GM10266 (cell line): ENCODE results near the gene DIABLO.

Experiments
- DNase-seq: peaks from one replicate; pipeline ENCODE4 v3.0.0; 2012; ENCODE audit errors: extremely low spot score
- TF ChIP-seq, protein P1 (sequence below): IDR thresholded peaks from 2 replicates; pipeline ENCODE4 v1.5.1; 2012; ENCODE audit warnings: mild to moderate bottlenecking, low read depth; ENCODE audit not compliant: control insufficient read depth, insufficient read depth; ENCODE audit errors: missing control alignments

Gene DIABLO

GRCh38 chr12:122168492-122168891 lies 57.4 kb downstream of the DIABLO start:
- no peak for DNase-seq
- TF ChIP-seq, protein P1, sequence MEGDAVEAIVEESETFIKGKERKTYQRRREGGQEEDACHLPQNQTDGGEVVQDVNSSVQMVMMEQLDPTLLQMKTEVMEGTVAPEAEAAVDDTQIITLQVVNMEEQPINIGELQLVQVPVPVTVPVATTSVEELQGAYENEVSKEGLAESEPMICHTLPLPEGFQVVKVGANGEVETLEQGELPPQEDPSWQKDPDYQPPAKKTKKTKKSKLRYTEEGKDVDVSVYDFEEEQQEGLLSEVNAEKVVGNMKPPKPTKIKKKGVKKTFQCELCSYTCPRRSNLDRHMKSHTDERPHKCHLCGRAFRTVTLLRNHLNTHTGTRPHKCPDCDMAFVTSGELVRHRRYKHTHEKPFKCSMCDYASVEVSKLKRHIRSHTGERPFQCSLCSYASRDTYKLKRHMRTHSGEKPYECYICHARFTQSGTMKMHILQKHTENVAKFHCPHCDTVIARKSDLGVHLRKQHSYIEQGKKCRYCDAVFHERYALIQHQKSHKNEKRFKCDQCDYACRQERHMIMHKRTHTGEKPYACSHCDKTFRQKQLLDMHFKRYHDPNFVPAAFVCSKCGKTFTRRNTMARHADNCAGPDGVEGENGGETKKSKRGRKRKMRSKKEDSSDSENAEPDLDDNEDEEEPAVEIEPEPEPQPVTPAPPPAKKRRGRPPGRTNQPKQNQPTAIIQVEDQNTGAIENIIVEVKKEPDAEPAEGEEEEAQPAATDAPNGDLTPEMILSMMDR, result no peak

DNA sequence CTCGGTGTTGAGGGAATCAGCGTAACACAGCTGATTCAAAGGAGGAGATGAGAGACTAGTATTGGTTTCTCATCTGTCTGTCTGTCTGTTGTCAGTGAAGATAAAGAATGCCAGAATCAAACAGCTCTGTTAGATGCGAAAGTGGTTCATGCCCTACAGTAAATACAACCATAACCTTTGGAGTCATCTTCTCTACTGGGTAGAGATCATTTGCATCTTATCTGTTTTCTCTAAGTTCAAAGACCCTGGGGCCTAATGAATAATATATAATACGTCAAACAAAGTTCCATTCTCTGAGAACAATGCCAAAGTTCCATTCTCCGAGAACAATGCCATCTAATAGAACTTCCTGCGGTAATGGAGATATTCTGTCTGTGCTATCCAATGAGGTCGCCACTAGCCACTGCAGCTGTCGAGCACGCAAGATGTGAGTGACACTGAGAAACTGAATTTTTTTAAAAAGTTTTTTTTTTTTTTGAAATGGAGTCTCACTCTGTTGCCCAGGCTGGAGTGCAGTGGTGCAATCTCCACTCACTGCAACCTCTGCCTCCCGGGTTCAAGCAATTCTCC lies 58.4 kb downstream of the DIABLO start:
- TF ChIP-seq, protein P1, result no peak
- no peak for DNase-seq

DNA sequence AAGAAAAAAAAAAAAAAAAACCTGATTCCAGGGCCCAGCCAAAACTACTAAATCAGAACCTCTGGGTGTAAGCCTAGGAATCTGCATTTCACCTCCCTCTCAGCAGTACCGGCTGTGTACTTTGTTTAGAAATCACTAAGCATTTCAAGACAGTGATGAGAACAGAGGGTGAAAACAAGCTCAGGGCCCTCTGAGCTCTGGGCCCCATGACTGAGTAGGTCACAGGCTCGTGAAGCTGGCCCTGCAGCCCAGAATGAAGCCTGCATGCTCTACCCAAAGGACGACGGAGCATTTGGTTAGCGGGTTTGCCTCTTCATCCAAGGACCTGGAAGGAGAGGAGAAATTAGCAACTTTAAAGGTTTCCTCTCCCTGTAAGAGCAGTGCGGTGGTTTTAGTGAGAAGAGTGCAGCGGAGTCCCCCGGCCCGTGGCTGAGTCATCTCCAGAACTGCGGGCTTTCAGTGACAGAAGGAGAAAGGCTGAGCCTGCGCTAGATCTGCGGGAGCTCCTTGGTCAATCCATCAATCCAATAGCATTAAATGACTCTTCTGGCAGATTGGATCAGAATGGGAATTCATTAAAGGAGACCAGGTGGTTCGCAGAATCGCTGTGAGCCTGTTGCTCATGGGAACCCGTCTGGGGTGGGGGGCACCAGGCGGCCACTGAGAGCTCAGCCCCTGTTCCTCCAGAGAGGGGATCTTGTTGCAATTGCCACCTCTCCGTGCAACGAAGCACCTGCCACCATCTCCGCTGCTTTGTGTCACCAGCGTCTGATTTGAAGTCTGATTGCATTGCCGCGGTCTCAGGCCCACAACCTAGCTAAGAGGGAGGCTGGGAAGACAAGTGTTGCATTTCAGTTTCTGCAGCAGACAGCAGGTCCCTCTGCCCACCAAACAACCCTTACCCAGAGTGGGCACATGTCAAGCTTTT lies 59.2 kb downstream of the DIABLO start:
- peak; percentile 65 for DNase-seq
- TF ChIP-seq, protein P1, result no peak

GRCh38 chr12:122162976-122163375 lies 62.9 kb downstream of the DIABLO start:
- TF ChIP-seq, protein P1, result no peak
- no peak for DNase-seq

- TF ChIP-seq, protein P1, result no peak
These were observed 64.2 kb downstream of the DIABLO start for GRCh38 chr12:122161682-122162081.

DNA sequence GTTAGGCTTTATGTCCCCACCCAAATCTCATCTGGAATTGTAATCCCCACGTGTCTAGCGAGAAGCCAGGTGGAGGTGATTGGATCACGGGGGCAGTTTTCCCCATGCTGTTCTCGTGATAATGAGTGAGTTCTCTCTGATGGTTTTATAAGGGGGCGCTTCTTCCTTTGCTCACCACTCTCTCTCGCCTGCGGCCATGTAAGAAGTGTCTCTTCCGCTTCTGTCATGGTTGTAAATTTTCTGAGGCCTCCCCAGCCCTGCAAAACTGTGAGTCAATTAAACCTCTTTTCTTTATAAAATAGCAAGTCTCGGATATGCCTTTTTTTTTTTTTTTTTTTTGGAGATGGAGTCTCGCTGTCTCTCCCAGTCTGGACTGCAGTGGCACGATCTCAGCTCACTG lies 65.1 kb downstream of the DIABLO start:
- TF ChIP-seq, protein P1, result no peak
- DNase-seq, result no peak

More at GRCh38 chr12:122161682-122162081, 64.2 kb downstream of the DIABLO start:
- DNase-seq, result no peak

DNA sequence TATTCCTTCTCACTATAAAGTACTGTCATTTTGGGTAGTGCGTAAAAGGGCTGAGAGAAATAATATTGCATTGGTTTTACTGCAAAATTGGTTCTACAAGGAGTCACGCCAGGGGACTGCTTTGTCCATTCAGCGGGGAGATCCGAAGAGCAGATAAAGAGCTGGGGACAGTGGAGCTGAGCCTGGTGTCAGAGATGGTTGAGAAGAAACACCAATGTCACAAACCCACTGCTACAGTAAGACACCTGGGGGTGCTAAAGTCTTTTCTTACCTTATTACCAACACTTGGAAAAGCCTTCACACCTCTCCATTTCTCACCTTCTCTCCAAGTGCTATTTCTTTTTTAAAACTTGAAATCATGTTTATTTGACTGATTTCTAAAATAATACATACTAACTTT lies 66.0 kb downstream of the DIABLO start:
- DNase-seq, result no peak
- TF ChIP-seq, protein P1, result no peak
